NCI-H2227 (cell line): ENCODE measurements around the gene NPEPL1.
"Not testable (repeated sequence)": the region's sequence is repeated elsewhere in the genome, so short reads cannot be mapped to it uniquely, and the experiment has no call there.

ENCODE experiments used
- DNase-seq: peaks from one replicate; lab custom pipeline; 2025; ENCODE audit not compliant: unreplicated experiment; lab: John Stamatoyannopoulos, UW

Gene NPEPL1

GRCh38 chr20:58712806-58713731 is 20.5 kb downstream of the NPEPL1 start:
- DNase-seq, result no peak

GRCh38 chr20:58713801-58714339 is 21.3 kb downstream of the NPEPL1 start:
- DNase-seq, result no peak

GRCh38 chr20:58714340-58714922 is 21.8 kb downstream of the NPEPL1 start:
- no peak for DNase-seq

GRCh38 chr20:58714923-58715351 is 22.3 kb downstream of the NPEPL1 start:
- DNase-seq, result no peak

- no peak for DNase-seq
These were observed 22.8 kb downstream of the NPEPL1 start for GRCh38 chr20:58715391-58715800.

- no peak for DNase-seq
These were observed 23.3 kb downstream of the NPEPL1 start for GRCh38 chr20:58715801-58716475.

GRCh38 chr20:58716476-58717277 is 24.1 kb downstream of the NPEPL1 start:
- DNase-seq, result no peak

- DNase-seq, result no peak
These were observed 24.9 kb downstream of the NPEPL1 start for GRCh38 chr20:58717278-58718091.

GRCh38 chr20:58718121-58718563 is 25.5 kb downstream of the NPEPL1 start:
- DNase-seq, result no peak

GRCh38 chr20:58718729-58719128 is 26.1 kb downstream of the NPEPL1 start:
- DNase-seq, result no peak

- no peak for DNase-seq
These were observed 26.7 kb downstream of the NPEPL1 start for GRCh38 chr20:58719258-58719657.

- no peak for DNase-seq
These were observed 27.4 kb downstream of the NPEPL1 start for GRCh38 chr20:58719971-58720371.

- DNase-seq, result no peak
These were observed 28.3 kb downstream of the NPEPL1 start for GRCh38 chr20:58720890-58721289.

- DNase-seq, result no peak
These were observed 29.6 kb downstream of the NPEPL1 start for GRCh38 chr20:58721951-58722778.

- DNase-seq, result no peak
These were observed 30.5 kb downstream of the NPEPL1 start for GRCh38 chr20:58722877-58723627.

- DNase-seq, result no peak
These were observed 31.0 kb downstream of the NPEPL1 start for GRCh38 chr20:58723628-58723984.

- DNase-seq, result not testable (repeated sequence)
These were observed 33.6 kb downstream of the NPEPL1 start for GRCh38 chr20:58726156-58726555.

GRCh38 chr20:58731192-58731591 is 38.6 kb downstream of the NPEPL1 start:
- DNase-seq, result no peak
